Lung microvascular endothelial cell (primary cell): Measurements from ENCODE around the gene ZNF79. TPM values are rescaled to one million over a fixed set of nuclear protein-coding genes. Genes with fewer than 3 reads are reported as not detected.

Experiments used
- total RNA-seq: library from RNA; depleted of rRNA; stranded (reverse); fragments of >200 nt; gene quantifications from 2 replicates; pipeline ENCODE4 v1.2.1, GENCODE V29; 2014

The ZNF79 gene
- total RNA-seq, 1 donor from 2014 or later = 11.5 TPM

Other genes starting within 250 kb of the ZNF79 start
- 2.4 and 2.6 TPM in 2 replicates for gene GARNL3, start 159.6 kb upstream of the ZNF79 start, total RNA-seq
- 7.4 and 9.1 TPM in 2 replicates for gene SLC2A8, start 27.2 kb upstream of the ZNF79 start, total RNA-seq
- gene RPL12, start 27.0 kb downstream of the ZNF79 start, total RNA-seq = 1,080 and 1,166 TPM in 2 replicates
- 8.7 and 9.9 TPM in 2 replicates for gene LRSAM1, start 27.1 kb downstream of the ZNF79 start, total RNA-seq
- 8.5 and 10.3 TPM in 2 replicates for gene STXBP1, start 187.9 kb downstream of the ZNF79 start, total RNA-seq